Endothelial cell of umbilical vein (primary cell): ENCODE measurements around the gene C21orf58. TPM values are rescaled to one million over a fixed set of nuclear protein-coding genes. Genes with fewer than 3 reads are reported as not detected.

Source experiments
- BruUV-seq: library from RNA; stranded (reverse); fragments of 400-500 nt; replicated peaks from 2 replicates; lab custom pipeline; 2021; lab: Mats Ljungman, UMichigan
- CTCF ChIA-PET: fragments of 300-600, 350-600 bp; sonication (Branson Sonifier 250); formaldehyde crosslinking; loops from one replicate; lab custom pipeline; 2021; ENCODE audit warnings: antibody characterized with exemption, inconsistent platforms; lab: Charles Lee
- POLR2A ChIA-PET: fragments of 300-600, 350-600 bp; sonication (Branson Sonifier 250); formaldehyde crosslinking; loops from one replicate; lab custom pipeline; 2021; ENCODE audit warnings: antibody characterized with exemption, inconsistent platforms; lab: Charles Lee
- DNase-seq: peaks from one replicate; pipeline ENCODE4 v3.0.0-alpha.2; 2011; ENCODE audit warnings: low read depth, low spot score
- FAIRE-seq: peaks from 2 replicates; lab custom pipeline; 2011; peaks lifted over from hg19 to GRCh38; lab: Jason Lieb, UNC
- H2AFZ ChIP-seq: 2 replicates; pipeline ENCODE4 v1.6.0; 2012; ENCODE audit warnings: low read depth, low read length, control low read depth, inconsistent platforms
- H3K27ac ChIP-seq: 2 replicates; pipeline ENCODE4 v1.5.1; 2011; ENCODE audit warnings: low read depth, mild to moderate bottlenecking, control low read depth, low read length, moderate library complexity; ENCODE audit not compliant: insufficient read depth
- H3K27me3 ChIP-seq, 2 experiments: 2 replicates each; pipeline versions ENCODE4 v1.6.0 to v1.6.1; 2011; ENCODE audit warnings: low read length in 2 of 2, mixed read lengths in 1 of 2; ENCODE audit not compliant: control insufficient read depth in 2 of 2, insufficient read depth in 2 of 2
- H3K36me3 ChIP-seq, 2 experiments: 2 replicates in 1 of 2; 3 replicates in 1 of 2; pipeline ENCODE4 v1.5.1; 2011; ENCODE audit warnings: low read length in 2 of 2, mild to moderate bottlenecking in 1 of 2, moderate library complexity in 1 of 2; ENCODE audit not compliant: control insufficient read depth in 2 of 2, insufficient read depth in 2 of 2; ENCODE audit errors: extremely low read depth in 1 of 2
- H3K4me1 ChIP-seq: 3 replicates; pipeline ENCODE4 v1.5.1; 2011; ENCODE audit warnings: mild to moderate bottlenecking, low read length; ENCODE audit not compliant: control insufficient read depth, insufficient read depth; ENCODE audit errors: extremely low read depth
- H3K4me2 ChIP-seq: 2 replicates; pipeline ENCODE4 v1.6.1; 2011; ENCODE audit warnings: low read length, control low read depth, mixed read lengths; ENCODE audit not compliant: insufficient read depth
- H3K4me3 ChIP-seq, 3 experiments: fragments of 200-600 bp in 1 of 3; sonication (generic), shearing (Covaris generic) in 1 of 3; replicated peaks in 1 of 3; 2 replicates each; pipeline ENCODE4 v1.5.1; 2011 to 2016; ENCODE audit warnings: control low read depth in 3 of 3, low read length in 3 of 3, mild to moderate bottlenecking in 2 of 3, inconsistent platforms in 1 of 3, low read depth in 1 of 3, moderate library complexity in 1 of 3; ENCODE audit not compliant: insufficient read depth in 1 of 3
- H3K79me2 ChIP-seq: 2 replicates; pipeline ENCODE4 v1.6.0; 2012; ENCODE audit warnings: low read length, inconsistent platforms; ENCODE audit not compliant: control insufficient read depth, insufficient read depth
- H3K9ac ChIP-seq: replicated peaks from 2 replicates; pipeline ENCODE3; 2011; ENCODE audit warnings: low read length, control low read depth; ENCODE audit not compliant: insufficient read depth; ENCODE audit errors: extremely low read depth
- H3K9me1 ChIP-seq: replicated peaks from 3 replicates; pipeline ENCODE4 v1.6.0; 2011; ENCODE audit warnings: mild to moderate bottlenecking, low read length; ENCODE audit not compliant: control insufficient read depth, insufficient read depth; ENCODE audit errors: extremely low read depth
- H3K9me3 ChIP-seq: replicated peaks from 2 replicates; pipeline ENCODE4 v1.5.1; 2012; ENCODE audit warnings: low read length, inconsistent platforms; ENCODE audit not compliant: control insufficient read depth, insufficient read depth
- H4K20me1 ChIP-seq: replicated peaks from 2 replicates; pipeline ENCODE3; 2011; ENCODE audit warnings: mild to moderate bottlenecking, low read length; ENCODE audit not compliant: control insufficient read depth, insufficient read depth; ENCODE audit errors: extremely low read depth
- CTCF ChIP-seq, 2 donors: IDR thresholded peaks; 1 replicate in 1 of 2; 2 replicates in 1 of 2; pipeline ENCODE4 v1.5.1; 2011; ENCODE audit warnings: low read length in 2 of 2, mild to moderate bottlenecking in 2 of 2, moderate library complexity in 2 of 2, control low read depth in 1 of 2, inconsistent platforms in 1 of 2, low read depth in 1 of 2; ENCODE audit not compliant: insufficient read depth in 1 of 2; ENCODE audit errors: extremely low read depth in 1 of 2
- EZH2 ChIP-seq: IDR thresholded peaks from 2 replicates; pipeline ENCODE4 v1.6.1; 2012; ENCODE audit warnings: borderline replicate concordance, low read depth, mild to moderate bottlenecking, moderate library complexity, low read length, inconsistent platforms; ENCODE audit not compliant: severe bottlenecking
- FOS ChIP-seq: IDR thresholded peaks from 2 replicates; pipeline ENCODE4 v1.6.1; 2011; ENCODE audit warnings: mild to moderate bottlenecking, low read length, moderate library complexity, borderline replicate concordance; ENCODE audit not compliant: insufficient read depth
- GATA2 ChIP-seq: IDR thresholded peaks from 2 replicates; pipeline ENCODE4 v1.7.0; 2011; ENCODE audit warnings: low read depth, mild to moderate bottlenecking, moderate library complexity, mixed read lengths, low read length; ENCODE audit not compliant: insufficient read length, insufficient read depth
- JUN ChIP-seq: IDR thresholded peaks from 2 replicates; pipeline ENCODE4 v1.6.1; 2011; ENCODE audit warnings: borderline replicate concordance, low read depth; ENCODE audit not compliant: insufficient read length, insufficient read depth
- MAX ChIP-seq: IDR thresholded peaks from 2 replicates; pipeline ENCODE4 v1.6.1; 2011; ENCODE audit not compliant: insufficient read depth, insufficient read length
- MYC ChIP-seq: IDR thresholded peaks from one replicate; pipeline ENCODE4 v1.6.1; 2011; ENCODE audit warnings: mild to moderate bottlenecking, low read depth, low read length
- POLR2A ChIP-seq: IDR thresholded peaks from 2 replicates; pipeline ENCODE4 v1.6.1; 2012; ENCODE audit warnings: low read depth, mild to moderate bottlenecking, control low read depth, low read length
- POLR2AphosphoS5 ChIP-seq: IDR thresholded peaks from 2 replicates; pipeline ENCODE4 v1.6.1; 2012; ENCODE audit warnings: low read depth, mild to moderate bottlenecking, control low read depth, low read length, moderate library complexity; ENCODE audit not compliant: insufficient read depth
- dilution Hi-C: fragments of 300-500 bp; cut with MboI; formaldehyde crosslinking; loops from one replicate; pipeline ENCODE4 v1.15.0; 2019; ENCODE audit warnings: low sequenced_read_pairs; ENCODE audit not compliant: extremely low pct_ligation_motif_present
- intact Hi-C: fragments of 100-400 bp; cut with micrococcal nuclease; formaldehyde crosslinking; loops from one replicate; pipeline ENCODE4 v1.10.0; 2022
- polyA plus RNA-seq, 4 experiments: library from polyadenylated mRNA; depleted of rRNA in 3 of 4; stranded (reverse) in 3 of 4; unstranded in 1 of 4; fragments of >200 nt; gene quantifications; 2 replicates each; pipeline versions ENCODE4 v1.2.1 to v1.2.3, GENCODE V29; 2011 to 2012; ENCODE audit warnings: missing spikeins in 1 of 4
- total RNA-seq: library from RNA; stranded (reverse); gene quantifications from 2 replicates; pipeline ENCODE4 v1.2.3, GENCODE V29; 2021

C21orf58 gene
- total and polyA plus RNA-seq, 2 donors (not counting 3 experiments of a cell fraction or from before 2014, with no cell fraction given), result 6.0 to 24.3 TPM

DNA sequence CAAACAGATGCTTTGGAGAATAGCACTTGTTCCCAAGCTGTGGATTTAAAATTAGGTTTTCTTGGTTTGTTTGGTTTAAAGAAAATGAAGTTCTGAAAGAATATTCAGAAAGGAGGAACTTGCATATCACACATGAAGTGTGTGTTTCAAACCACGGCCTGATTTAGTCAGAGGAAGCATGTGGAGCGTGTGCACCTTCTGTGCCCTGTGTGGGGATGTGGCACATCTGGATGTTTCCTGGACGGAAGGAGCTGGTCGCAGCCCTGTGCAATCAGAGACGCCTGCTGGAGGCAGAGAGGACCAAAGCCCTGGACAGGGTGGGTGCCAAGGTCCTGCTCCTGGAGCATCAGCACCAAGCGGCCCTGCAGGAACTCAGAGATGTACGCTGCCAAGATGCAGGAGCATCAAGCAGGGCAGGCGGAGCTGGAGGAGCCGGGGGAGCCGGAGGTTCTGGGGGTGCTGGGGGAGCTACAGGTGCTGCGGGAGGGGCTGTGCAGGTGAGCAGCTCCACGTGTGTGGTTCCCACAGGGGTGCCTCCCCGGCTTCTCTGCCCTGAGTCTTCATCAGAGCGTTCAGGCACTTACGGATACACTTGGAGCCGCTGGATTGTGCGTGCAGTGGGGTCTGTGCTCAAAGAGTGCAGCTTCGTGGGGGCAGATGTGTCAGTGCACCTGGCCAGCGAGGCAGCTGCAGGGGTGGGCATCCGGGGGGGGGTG, 46.0 kb upstream of the C21orf58 start:
- no TSS peak for BruUV-seq
- Histone ChIP-seq H3K9me1 (no peaks in the 10 kb centered on the region), H3K9ac (no peak overlapping the region), H3K36me3 (peaks cover 4 to 10% of the 10 kb centered on the region in 2 experiments), H4K20me1 (no peaks in the 10 kb centered on the region), H3K27me3 (no peaks in the 10 kb centered on the region), H3K4me3 (no peak overlapping the region), H2AFZ (no peak overlapping the region), H3K4me2 (no peak overlapping the region), H3K27ac (no peak overlapping the region), H3K4me1 (no peaks in the 10 kb centered on the region), H3K9me3 (no peaks in the 10 kb centered on the region), H3K79me2 (peaks cover 10% of the 10 kb centered on the region)
- TF ChIP-seq FOS (no peak), MYC (no peak), MAX (no peak), GATA2 (no peak), CTCF (IDR thresholded peaks at IDR 0.05; ENCODE audit: extremely low read depth in 1 of 2, insufficient read depth in 1 of 2, low read depth in 1 of 2, low read length in 2 of 2) (no peak), POLR2AphosphoS5 (no peak), EZH2 (no peak), POLR2A (no peak), JUN (no peak)
- no peak for FAIRE-seq
- dilution Hi-C loops (no loop called here), intact Hi-C loops (no loop called here)
- no peak for DNase-seq
- POLR2A ChIA-PET, result no interaction called here
- CTCF ChIA-PET, result interaction anchor here (1.4 kb wide), 1 partner anchor 10 kb away, joined by 3 read pairs; no protein-coding TSS in a partner anchor
